Activated naive CD8-positive, alpha-beta T cell (primary cell): ENCODE measurements around the gene CFAP74.

Source experiments
- H3K27ac Mint-ChIP-seq: one replicate; pipeline ENCODE4 v1.8.0; 2021; ENCODE audit warnings: mixed read lengths
- H3K27me3 Mint-ChIP-seq: one replicate; pipeline ENCODE4 v1.8.0; 2021; ENCODE audit warnings: mixed read lengths
- H3K36me3 Mint-ChIP-seq: one replicate; pipeline ENCODE4 v1.8.0; 2021; ENCODE audit warnings: mixed read lengths
- H3K4me1 Mint-ChIP-seq: one replicate; pipeline ENCODE4 v1.8.0; 2021; ENCODE audit warnings: low read depth, mixed read lengths
- H3K4me3 Mint-ChIP-seq: one replicate; pipeline ENCODE4 v1.8.0; 2021; ENCODE audit warnings: mild to moderate bottlenecking, mixed read lengths
- H3K9me3 Mint-ChIP-seq: one replicate; pipeline ENCODE4 v1.8.0; 2021; ENCODE audit warnings: low read depth, mixed read lengths

The CFAP74 gene

DNA sequence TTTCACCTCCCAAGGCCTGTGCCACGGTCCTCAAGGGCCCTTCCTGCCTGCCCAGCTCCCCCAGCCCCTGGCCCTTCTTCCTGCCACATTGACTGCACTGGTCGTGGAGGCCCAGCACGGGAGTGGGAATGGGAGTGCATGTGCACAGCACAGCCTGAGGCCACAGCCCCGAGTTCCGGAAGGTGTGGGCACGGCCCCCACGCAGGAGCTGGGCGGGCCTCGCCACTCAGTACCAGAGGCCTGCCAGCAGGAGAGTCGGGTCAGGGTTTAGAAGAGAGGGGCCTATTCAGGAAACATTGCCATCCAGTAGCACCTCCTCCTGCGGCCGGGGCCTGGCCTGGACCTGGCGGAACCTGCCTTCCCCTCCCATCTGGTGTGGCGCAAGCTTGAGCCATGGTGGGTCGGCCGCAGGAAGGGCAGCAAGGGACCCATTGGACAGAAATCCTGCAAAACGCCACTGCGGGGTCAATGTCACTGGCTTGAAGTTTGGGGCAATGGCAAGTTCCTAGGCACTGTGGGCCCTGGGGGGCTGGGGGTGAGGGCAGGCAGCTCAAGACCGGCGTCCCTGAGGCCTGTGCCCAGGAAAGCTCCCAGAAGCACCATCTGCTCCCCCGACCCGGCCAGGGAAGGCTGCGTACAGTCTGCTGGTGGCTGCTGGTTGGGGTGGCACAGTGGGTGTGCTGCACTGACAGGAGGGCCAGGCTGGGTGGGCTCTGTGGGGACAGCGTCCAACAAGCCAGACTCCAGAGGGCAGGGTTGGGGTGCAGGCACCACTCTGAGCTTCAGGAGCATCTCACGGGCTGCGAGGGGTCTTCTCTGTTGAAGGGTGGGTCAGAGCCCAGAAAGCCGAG lies 82.8 kb downstream of the CFAP74 start:
- Mint-ChIP-seq H3K27ac (no peak overlapping the region), H3K9me3 (no peaks in the 10 kb centered on the region), H3K36me3 (no peaks in the 10 kb centered on the region), H3K4me3 (no peak overlapping the region), H3K27me3 (no peaks in the 10 kb centered on the region), H3K4me1 (peaks cover 2% of the 10 kb centered on the region)

DNA sequence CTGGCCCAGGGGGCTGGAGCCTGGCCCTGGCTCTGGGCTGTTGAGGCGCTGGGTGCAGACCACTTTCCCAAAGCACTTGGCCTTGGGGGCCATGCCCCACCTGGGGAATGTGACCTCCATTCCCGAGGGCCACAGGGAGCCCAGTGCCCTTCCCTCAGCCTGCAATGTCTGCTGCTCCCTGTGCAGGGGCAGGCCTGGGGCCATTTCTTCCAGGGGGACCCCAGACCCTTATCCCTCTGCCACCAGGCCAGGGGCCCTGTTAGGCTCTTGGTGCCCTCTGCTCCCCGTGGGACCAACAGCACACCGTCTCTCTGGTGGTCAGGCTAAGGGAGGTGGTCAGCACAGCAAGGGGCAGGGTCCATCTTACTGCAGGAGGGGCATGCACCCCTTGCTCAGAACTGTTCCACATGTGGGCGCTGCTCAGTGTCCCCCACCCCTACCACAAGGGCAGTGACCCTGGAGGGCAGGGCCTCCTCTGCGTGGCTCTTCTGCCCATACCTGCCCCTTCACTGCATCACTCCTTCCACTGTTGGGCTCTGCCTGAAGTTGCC lies 83.5 kb downstream of the CFAP74 start:
- Mint-ChIP-seq H3K4me1 (peaks cover 2% of the 10 kb centered on the region), H3K9me3 (no peaks in the 10 kb centered on the region), H3K36me3 (no peaks in the 10 kb centered on the region), H3K4me3 (no peak overlapping the region), H3K27ac (no peak overlapping the region), H3K27me3 (no peaks in the 10 kb centered on the region)

DNA sequence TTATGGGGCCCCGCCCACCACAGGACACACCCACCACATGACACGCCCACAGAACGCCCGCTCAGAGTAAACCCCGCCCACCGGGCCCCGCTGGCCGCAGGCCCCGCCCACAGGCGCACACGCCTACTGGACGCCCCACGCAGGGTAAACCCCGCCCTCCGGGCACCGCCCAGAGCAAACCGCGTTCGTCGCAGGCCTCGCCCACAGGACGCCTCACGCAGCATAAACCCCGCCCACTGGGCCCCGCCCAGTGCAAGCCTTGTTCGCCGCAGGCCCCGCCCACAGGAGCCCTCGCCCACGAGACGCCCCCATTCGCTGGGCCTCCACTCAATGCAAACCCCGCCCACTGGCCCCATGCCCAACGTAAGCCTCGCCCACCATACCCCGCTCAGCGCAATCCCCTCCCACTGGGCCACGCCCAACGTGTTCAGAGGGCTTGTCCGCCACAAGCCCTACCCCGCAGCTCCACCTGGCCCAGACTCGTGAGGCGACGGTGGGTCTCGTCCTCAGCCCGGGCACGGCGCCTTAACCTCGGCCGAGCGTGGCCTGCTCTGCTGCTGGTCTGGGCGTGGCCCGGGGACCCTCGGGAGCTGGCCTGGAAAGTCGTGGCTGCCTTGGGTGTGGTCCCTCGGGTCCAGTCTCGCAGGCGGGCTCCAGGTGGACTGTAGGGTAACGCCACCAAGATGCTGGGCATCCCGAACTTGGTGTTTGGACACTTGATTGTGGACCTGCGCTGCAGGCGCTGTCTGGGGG lies 84.1 kb downstream of the CFAP74 start:
- peaks cover 2% of the 10 kb centered on the region for H3K4me1 Mint-ChIP-seq
- no peaks in the 10 kb centered on the region for H3K36me3 Mint-ChIP-seq
- no peak overlapping the region for H3K27ac Mint-ChIP-seq
- H3K27me3 Mint-ChIP-seq: no peaks in the 10 kb centered on the region
- H3K4me3 Mint-ChIP-seq: peak overlapping the region; percentile 61
- no peaks in the 10 kb centered on the region for H3K9me3 Mint-ChIP-seq

DNA sequence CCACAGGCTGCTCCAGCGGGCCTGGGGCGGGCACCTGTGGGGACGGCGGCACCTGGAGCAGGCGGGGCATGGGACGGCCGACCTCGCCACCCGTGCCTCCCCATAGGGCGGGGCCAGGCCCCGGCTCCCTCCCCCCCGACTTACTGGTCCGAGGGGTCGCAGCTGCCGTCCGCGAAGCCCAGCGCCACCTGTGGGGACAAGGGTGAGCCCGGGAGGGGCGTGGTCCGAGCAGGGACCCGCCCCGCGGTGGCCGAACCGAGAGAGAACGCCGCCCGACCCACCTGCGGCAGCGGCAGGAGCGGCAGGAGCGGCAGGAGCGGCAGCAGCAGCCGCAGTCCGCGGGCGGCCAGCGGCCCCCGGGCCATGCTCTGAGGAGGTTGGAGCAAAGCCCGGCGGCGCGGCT lies 84.7 kb downstream of the CFAP74 start, which contains the start of gene TMEM52:
Gene TMEM52, minus strand, starts transcription at position 379 of the 403 bp plus-strand sequence. Its CDS starts 14 bp downstream, at position 365.
- Mint-ChIP-seq H3K27me3 (no peaks in the 10 kb centered on the region), H3K27ac (no peak within 1 kb of the TSS), H3K9me3 (no peaks in the 10 kb centered on the region), H3K36me3 (no peaks in the 10 kb centered on the region), H3K4me3 (peak within 1 kb of the TSS; percentile 61), H3K4me1 (peaks cover 2% of the 10 kb centered on the region)

DNA sequence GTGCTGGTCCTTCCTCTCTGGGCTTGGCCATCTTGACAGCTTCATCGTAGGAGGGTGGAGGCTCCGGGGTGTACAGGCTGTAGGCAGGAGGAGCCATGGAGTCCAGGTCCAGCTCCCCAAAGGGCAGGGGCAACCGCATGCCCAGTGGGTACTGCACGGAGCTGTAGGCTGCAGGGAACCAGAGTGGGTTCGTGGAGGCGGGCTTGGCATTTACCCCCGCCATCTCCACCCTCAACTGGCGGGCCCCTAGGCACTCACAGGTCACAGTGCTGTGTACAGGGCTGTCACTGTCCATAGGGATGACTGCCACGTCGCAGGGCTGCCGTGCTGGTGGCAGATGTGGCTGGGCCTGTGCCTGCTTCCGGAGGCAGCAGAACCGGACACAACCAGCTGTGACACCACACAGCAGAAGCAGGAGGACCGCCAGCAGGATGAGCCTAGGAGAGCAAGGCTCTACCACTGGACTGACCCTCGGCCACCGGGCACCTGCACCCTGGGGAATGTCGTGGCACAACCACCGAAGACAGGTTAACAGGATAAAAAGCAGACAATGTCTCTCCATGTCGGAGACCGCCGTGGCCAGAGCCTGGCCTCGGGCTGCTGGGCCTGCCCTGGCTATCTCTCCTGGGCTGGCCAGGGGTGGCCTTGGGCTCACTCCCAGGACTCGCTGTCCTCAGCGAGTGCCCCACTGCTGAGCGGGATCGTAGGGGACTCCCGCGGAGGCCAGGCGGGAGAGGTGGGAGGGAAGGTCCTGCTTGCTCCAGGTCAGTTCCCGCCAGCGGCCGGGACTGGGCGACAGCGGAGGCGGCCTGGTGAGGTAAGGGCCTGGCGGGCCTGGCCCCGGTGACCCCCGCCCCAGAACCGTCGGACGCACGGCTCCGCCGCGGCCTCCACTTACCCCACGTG lies 85.3 kb downstream of the CFAP74 start:
- Mint-ChIP-seq H3K27me3 (no peaks in the 10 kb centered on the region), H3K4me3 (peak overlapping the region; percentile 61), H3K9me3 (no peaks in the 10 kb centered on the region), H3K36me3 (no peaks in the 10 kb centered on the region), H3K27ac (no peak overlapping the region), H3K4me1 (peaks cover 2% of the 10 kb centered on the region)

DNA sequence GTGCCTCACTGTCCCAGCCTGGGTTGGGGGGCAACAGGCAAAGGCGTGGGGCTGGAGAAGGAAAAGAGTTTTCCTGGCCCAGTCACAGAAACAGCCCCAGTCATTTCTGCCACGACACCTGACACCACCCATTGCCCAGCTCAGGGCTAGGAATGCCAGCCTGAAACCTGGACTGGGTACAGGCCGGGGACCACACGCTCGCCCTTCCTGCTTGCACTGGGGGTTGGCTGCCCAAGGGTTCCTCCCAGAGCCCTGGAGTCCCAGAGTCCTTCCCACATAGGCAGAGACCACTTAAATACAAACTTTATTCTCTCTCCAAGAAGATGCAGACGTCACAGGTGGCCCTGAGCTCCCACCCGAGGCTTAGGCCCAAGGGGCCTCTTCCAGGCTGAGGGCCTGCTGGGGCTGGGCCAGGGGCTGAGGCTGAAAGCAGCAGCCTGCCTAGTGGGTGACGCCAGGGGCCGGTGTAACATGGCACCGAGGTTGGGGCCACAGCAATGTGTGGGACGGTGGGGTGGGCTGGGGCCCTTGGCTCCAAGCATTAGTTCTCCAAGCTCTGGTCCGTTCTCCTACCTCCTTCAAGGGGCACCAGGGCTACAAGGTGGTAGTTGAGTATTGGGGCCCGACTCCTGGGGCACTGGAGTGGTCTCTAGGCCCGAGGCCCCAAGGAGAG lies 86.1 kb downstream of the CFAP74 start:
- H3K36me3 Mint-ChIP-seq: no peaks in the 10 kb centered on the region
- no peak overlapping the region for H3K27ac Mint-ChIP-seq
- H3K27me3 Mint-ChIP-seq: no peaks in the 10 kb centered on the region
- no peaks in the 10 kb centered on the region for H3K9me3 Mint-ChIP-seq
- peaks cover 2% of the 10 kb centered on the region for H3K4me1 Mint-ChIP-seq
- peak overlapping the region; percentile 42 for H3K4me3 Mint-ChIP-seq

DNA sequence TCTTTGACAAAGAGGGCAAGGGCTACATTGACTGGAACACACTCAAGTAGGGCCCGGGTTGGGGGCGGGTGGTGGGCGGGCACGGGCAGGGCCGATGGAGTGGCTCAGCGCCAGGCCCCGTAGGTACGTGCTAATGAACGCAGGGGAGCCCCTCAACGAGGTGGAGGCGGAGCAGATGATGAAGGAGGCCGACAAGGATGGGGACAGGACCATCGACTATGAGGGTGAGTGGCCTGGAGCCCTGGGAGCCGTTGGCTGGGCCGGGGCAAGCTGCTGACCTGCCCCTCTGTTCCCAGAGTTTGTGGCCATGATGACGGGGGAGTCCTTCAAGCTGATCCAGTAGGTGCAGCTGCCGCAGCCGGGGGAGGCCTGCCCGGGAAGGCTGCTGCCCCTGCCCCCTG lies 86.7 kb downstream of the CFAP74 start:
- Mint-ChIP-seq H3K4me1 (peaks cover 2% of the 10 kb centered on the region), H3K27me3 (no peaks in the 10 kb centered on the region), H3K27ac (no peak overlapping the region), H3K4me3 (no peak overlapping the region), H3K9me3 (no peaks in the 10 kb centered on the region), H3K36me3 (no peaks in the 10 kb centered on the region)

DNA sequence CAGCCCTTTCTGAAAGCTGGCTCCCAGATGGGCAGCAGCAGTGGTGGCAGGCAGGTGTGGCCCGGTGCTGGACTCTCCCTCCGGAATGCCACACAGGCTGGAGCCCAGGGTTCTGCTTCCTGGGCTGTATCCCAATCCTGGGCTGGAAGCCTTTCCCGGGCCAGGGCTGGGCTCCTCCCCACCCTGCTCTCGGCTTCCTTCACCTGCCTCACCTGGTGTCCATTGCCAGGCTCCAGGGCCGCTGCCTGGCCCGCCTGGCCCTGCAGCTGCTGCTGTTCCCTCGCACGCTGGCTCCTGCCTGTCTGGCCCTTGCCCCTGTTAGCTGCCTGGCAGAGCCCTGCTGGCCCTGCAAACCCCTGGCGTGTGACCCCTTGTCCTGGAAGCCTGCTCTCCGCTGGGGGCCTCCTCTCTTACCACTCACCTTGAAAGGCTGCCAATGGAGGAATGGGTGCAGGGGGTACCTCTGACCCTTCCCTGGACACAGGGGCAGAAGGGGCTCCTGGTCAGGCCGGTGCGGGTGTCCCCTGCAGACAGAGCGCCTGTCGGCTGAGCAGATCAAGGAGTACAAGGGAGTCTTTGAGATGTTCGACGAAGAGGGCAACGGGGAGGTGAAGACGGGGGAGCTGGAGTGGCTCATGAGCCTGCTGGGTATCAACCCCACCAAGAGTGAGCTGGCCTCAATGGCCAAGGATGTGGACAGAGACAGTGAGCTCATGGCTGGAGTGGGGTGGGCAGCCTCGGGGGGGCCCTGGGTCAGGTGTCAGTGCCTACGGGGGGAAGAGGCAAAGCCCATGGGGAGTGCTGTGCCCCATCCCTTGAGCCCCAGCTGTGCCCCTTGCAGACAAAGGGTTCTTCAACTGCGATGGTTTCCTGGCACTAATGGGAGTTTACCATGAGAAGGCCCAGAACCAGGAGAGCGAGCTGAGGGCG lies 87.4 kb downstream of the CFAP74 start:
- Mint-ChIP-seq H3K36me3 (no peaks in the 10 kb centered on the region), H3K27ac (no peak overlapping the region)

DNA sequence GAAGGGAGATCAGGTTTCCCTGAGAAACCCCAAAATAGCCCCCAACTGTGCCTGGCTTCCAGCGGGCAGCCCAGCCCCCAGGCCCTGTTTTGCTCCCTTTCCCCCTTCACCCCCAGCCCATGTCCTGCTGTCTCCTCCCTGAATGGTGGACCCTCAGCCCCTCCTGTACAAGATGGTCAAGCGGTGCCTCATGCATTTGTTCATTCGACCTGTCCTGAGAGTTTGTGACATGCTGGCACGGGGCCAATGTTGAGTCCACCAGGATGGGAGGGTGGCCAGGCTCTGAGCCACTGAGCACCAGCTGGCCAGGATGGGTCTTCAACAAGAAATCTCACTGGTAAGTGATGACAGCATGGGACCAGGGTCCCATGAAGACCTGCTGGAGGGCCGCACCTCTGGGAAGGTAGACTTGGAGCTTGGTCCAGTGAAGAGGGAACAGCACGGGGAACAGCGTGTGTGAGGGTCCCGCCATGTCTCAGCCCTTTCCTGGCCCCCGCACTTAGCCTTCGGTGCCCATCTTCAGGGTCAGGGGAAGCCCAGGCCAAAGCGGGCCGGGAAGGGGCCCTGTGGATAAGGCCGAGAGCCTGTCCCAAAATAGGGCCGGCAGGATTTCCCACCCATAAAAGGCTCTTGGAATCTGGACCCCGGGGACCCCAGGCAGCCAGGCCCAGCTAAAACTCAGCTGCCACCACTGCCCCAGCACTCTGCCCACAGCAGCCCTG lies 88.5 kb downstream of the CFAP74 start, which contains the start of gene CALML6:
Gene CALML6, plus strand, starts transcription at position 290 of the 722 bp plus-strand sequence. Its CDS starts 21 bp downstream, at position 311.
- Mint-ChIP-seq H3K27ac (no peak within 1 kb of the TSS), H3K27me3 (no peaks in the 10 kb centered on the region), H3K4me1 (peaks cover 5% of the 10 kb centered on the region), H3K4me3 (no peak within 1 kb of the TSS), H3K9me3 (no peaks in the 10 kb centered on the region), H3K36me3 (no peaks in the 10 kb centered on the region)

More for the DNA sequence above, 87.4 kb downstream of the CFAP74 start:
- H3K4me3 Mint-ChIP-seq: no peak overlapping the region
- H3K9me3 Mint-ChIP-seq: no peaks in the 10 kb centered on the region
- H3K4me1 Mint-ChIP-seq: peaks cover 2% of the 10 kb centered on the region
- no peaks in the 10 kb centered on the region for H3K27me3 Mint-ChIP-seq

DNA sequence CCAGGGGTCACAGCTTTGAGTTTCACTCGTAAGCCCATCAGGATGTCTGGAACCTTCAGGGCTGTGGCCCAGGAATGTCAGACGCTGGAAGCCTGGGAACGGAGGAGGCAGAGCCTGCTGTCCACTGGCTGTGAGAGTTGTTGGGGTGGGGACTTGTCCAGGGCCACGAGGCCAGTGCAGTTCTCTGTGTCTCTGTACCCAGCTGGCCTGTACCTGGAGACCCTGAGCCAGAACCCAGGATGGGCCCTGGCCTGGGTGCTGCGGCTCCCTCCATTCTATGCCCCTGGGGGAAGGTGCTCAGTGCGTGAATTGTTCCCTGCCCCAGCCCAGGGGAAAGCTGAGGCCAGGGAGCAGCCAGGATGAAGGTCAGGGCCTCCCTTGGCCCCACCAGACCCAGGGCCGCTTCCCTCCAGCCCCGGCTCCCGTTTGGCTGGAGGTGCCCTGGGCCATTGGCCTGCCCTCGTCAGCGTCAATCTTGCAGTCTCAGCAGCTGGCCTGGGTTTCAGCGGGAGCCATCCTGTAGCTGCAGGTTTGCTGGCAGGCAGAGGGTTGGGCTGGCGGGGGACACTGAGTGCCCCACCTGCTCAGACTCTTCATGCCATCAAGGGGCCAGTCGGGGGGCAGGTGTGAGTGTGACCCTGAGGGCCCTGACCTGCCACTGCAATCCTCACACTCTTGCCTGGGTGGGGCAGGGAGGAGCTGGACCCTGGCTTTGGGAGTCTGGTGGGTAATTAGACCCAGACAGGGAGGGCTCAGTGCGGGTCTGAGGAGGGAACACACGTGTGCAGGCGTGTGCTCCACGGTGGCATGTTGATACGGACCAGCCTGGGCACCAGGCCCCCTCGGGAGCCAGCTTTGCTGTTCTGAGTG lies 89.2 kb downstream of the CFAP74 start:
- Mint-ChIP-seq H3K9me3 (no peaks in the 10 kb centered on the region), H3K36me3 (no peaks in the 10 kb centered on the region), H3K27me3 (no peaks in the 10 kb centered on the region), H3K27ac (no peak overlapping the region), H3K4me1 (peaks cover 8% of the 10 kb centered on the region), H3K4me3 (no peak overlapping the region)

DNA sequence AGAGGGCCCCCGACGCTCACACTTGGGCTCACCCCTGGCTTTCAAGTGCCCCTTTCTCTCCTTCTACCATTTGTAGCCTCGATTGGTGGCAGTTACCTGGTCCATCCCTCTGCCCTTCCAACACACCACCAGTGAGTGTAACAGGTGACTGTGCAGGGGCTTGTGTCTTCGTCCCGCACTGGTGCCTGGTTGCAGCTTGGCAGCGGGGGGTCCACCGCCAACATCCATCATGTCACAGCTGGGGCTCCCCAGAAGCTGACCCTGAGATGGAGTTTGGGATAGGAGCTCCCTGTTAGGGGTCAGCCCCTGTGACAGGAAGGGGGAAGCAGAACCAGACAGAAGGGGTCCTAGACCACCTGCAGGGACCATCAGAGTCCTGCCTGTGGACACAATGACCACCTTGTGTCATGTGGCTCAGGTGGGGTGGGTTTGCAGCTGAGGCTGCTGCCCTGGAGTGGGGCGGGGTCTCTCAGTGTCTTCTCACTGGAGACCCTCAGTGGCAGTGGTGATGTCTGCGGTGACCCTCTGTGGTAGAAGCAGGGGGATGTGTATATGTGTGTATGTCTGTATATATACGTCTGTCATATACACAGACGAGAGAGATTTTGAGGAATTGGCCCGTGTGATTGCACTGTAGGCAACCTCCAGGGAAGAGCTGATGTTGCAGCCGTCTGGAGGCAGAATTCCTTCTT lies 92.1 kb downstream of the CFAP74 start:
- Mint-ChIP-seq H3K9me3 (no peaks in the 10 kb centered on the region), H3K4me3 (peak overlapping the region; percentile 65), H3K27me3 (no peaks in the 10 kb centered on the region), H3K4me1 (peaks cover 9% of the 10 kb centered on the region), H3K36me3 (no peaks in the 10 kb centered on the region), H3K27ac (no peak overlapping the region)
